ENCODE measurements around the gene LIMK1. TPM values are rescaled to one million over a fixed set of nuclear protein-coding genes. Genes with fewer than 3 reads are reported as not detected.

LIMK1 gene
- total and polyA plus RNA-seq, 3 donors from 2014 or later: 38.6 to 54.8 (median 42.4) TPM

DNA sequence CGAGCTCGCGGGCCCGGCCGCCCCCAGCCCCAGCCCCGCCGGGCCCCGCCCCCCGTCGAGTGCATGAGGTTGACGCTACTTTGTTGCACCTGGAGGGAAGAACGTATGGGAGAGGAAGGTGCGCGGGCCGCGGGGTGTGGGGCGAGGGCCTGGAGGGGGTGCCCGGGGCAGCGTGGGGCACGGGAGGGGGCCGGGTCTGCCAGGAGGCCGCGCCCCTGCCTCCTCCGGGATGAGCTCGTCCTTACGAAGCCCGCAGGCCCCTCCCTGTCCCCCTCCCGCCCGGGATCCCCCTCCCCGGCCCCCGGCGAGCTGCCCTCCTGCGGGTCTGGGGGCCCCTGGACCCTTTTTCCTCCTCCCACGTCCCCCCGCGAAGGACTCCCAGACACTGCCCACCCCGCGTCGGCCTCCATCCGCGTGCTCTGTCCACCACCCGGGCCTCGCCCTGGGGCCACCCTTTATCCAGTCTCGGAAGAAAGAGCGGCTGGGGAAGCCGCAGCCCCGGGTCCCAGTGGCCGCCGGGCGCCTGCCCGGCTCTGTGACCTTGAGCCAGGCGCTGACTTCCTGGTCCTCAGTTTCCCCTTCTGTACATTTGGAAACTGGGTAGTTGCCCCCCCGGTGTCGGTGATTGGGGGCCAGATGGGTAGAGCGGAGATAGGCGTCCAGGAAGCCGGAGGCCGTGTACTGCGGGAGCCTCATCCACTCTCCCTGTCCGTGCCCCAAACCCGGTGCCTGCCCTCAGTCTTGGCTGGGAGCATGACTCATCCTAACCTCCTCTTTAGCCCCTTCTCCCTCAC is 521 bp downstream of the LIMK1 start:
- no peak for DNase-seq
- WGBS, 2 donors: 1 to 3% methylated on average over 36 to 59 of the region's 61 CpGs
- H3K4me1 ChIP-seq: peaks cover 13% of the 10 kb centered on the region
- peak overlapping the region; percentile 39 to 41 for H3K27ac ChIP-seq
- no peaks in the 10 kb centered on the region for H3K27me3 ChIP-seq
- H3K4me3 ChIP-seq: peak overlapping the region; percentile 68 to 80
- intact Hi-C loops (cut with DNase I; ENCODE audit: low total_unique reads): no loop called here
- H3K9me3 ChIP-seq: no peaks in the 10 kb centered on the region
- TF ChIP-seq POLR2A (IDR thresholded peaks at IDR 0.05) (no peak), CTCF (IDR thresholded peaks at IDR 0.05) (no peak)
- no peaks in the 10 kb centered on the region for H3K36me3 ChIP-seq (ENCODE audit: low read depth, missing control alignments)

DNA sequence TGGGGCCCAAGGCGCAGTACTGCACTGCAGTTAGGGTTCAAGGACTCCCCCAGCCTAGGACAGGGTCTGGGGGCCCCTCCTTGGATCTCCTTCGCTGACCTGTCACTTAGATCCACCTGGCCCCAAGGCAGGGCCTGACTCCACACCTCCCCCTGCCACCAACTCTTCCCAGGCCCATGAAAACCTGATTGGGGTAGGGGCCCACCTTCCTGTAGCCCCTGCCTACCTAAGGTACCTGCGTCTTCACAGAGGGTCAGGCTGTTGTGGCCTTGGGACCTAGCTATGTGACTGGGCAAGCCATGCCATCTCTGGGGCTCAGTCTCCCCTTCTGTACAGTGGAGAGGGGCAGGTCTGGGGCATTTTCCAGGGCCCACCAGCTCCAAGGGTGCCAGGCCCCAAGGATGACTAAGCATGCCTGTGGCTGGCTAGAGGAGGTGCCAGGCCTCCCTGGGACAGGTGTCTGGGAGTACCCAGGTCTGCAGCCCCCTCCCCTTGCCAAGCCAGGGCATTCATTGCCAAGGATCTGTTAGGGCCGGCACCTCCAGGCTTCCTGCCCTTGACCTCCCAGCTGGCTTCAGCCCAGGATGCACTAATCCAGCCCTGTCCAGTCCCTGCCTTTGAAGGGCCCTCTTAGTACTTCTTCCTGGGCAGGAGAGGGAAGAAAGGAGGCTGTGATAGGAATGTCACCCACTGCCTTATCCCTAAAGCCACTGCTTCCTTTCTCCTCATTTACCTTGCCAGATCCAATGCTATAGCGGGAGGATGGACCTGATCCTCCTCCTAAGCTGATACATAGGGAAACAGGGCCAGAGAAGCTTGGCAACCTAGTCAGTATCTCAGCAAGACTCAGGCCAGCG is 1.3 kb downstream of the LIMK1 start:
- 54 to 59% methylated on average over 3 to 6 of the region's 6 CpGs for WGBS, 2 donors
- Histone ChIP-seq H3K27ac (peak overlapping the region in 1 of 2 donors; percentile 39), H3K9me3 (no peaks in the 10 kb centered on the region), H3K4me1 (peaks cover 13% of the 10 kb centered on the region), H3K4me3 (peak overlapping the region; percentile 68 to 80), H3K36me3 (ENCODE audit: low read depth, missing control alignments) (no peaks in the 10 kb centered on the region), H3K27me3 (no peaks in the 10 kb centered on the region)
- TF ChIP-seq CTCF (IDR thresholded peaks at IDR 0.05): no peak
- no peak for TF ChIP-seq POLR2A (IDR thresholded peaks at IDR 0.05)
- no peak for DNase-seq
- intact Hi-C loops (cut with DNase I; ENCODE audit: low total_unique reads): no loop called here

- 90 to 93% methylated on average over 10 of the region's 10 CpGs for WGBS, 2 donors
- Histone ChIP-seq H3K4me3 (no peak overlapping the region), H3K36me3 (ENCODE audit: low read depth, missing control alignments) (no peaks in the 10 kb centered on the region), H3K27me3 (no peaks in the 10 kb centered on the region), H3K4me1 (peaks cover 20% of the 10 kb centered on the region), H3K27ac (no peak overlapping the region), H3K9me3 (no peaks in the 10 kb centered on the region)
- no peak for DNase-seq
- TF ChIP-seq POLR2A (IDR thresholded peaks at IDR 0.05): no peak
- TF ChIP-seq CTCF (IDR thresholded peaks at IDR 0.05): no peak
- intact Hi-C loops (cut with DNase I; ENCODE audit: low total_unique reads): no loop called here
Observed at GRCh38 chr7:74087791-74088453, 4.3 kb downstream of the LIMK1 start.

GRCh38 chr7:74092321-74092963 is 8.8 kb downstream of the LIMK1 start:
- intact Hi-C loops (cut with DNase I; ENCODE audit: low total_unique reads): no loop called here
- 33 to 45% methylated on average over 2 to 13 of the region's 13 CpGs for WGBS, 2 donors
- Histone ChIP-seq H3K9me3 (no peaks in the 10 kb centered on the region), H3K4me3 (no peak overlapping the region), H3K36me3 (ENCODE audit: low read depth, missing control alignments) (no peaks in the 10 kb centered on the region), H3K27ac (peak overlapping the region in 1 of 2 donors; percentile 17), H3K27me3 (no peaks in the 10 kb centered on the region), H3K4me1 (peaks cover 16% of the 10 kb centered on the region)
- TF ChIP-seq CTCF (IDR thresholded peaks at IDR 0.05) (no peak), POLR2A (IDR thresholded peaks at IDR 0.05) (no peak)
- no peak for DNase-seq

Data from testis (tissue), 3 donors.